HepG2 (cell line): Measurements from ENCODE around the gene CPXM2. TPM values are rescaled to one million over a fixed set of nuclear protein-coding genes. Genes with fewer than 3 reads are reported as not detected.

Source experiments
- ATAC-seq: fragments of 200-7000 bp; cut with Tn5 transposase; 3 replicates; pipeline ENCODE4 v1.9.1; 2020; ENCODE audit warnings: mild to moderate bottlenecking, moderate library complexity
- BruUV-seq: library from RNA; stranded (reverse); fragments of 400-500 nt; replicated peaks from 2 replicates; lab custom pipeline; 2021; lab: Mats Ljungman, UMichigan
- CTCF ChIA-PET: fragments of 300-600 bp; formaldehyde crosslinking; extraction: SDS; loops from one replicate; lab custom pipeline; 2021; ENCODE audit warnings: low total read pairs, inconsistent platforms, low intra/inter-chr PET ratio; lab: Yijun Ruan, JAX
- POLR2A ChIA-PET: fragments of 350-600 bp; sonication (Branson Sonifier 250); formaldehyde crosslinking; loops from one replicate; lab custom pipeline; 2020; ENCODE audit warnings: antibody characterized with exemption, inconsistent platforms; lab: Yijun Ruan, JAX
- DNase-seq: peaks from one replicate; pipeline ENCODE4 v3.0.0-alpha.2; 2015; ENCODE audit warnings: low spot score
- FAIRE-seq: peaks from 3 replicates; lab custom pipeline; 2011; peaks lifted over from hg19 to GRCh38; lab: Jason Lieb, UNC
- H2AFZ ChIP-seq: one replicate; pipeline ENCODE4 v1.6.1; 2011; ENCODE audit warnings: low read length, inconsistent platforms
- H3K27ac ChIP-seq: fragments of 300-600 bp; 3 replicates; pipeline ENCODE4 v1.8.0; 2011; ENCODE audit warnings: mixed run types, mild to moderate bottlenecking, mixed read lengths, low read length, inconsistent platforms; ENCODE audit not compliant: insufficient read depth; ENCODE audit errors: extremely low read length
- H3K27me3 ChIP-seq, 2 experiments: fragments of 200-600 bp in 1 of 2; 2 replicates in 1 of 2; 3 replicates in 1 of 2; pipeline versions ENCODE4 v1.6.0 to v1.8.0; 2011; ENCODE audit warnings: low read length in 2 of 2, mild to moderate bottlenecking in 2 of 2, moderate library complexity in 2 of 2, inconsistent platforms in 1 of 2; ENCODE audit not compliant: insufficient read depth in 2 of 2, control insufficient read depth in 1 of 2
- H3K36me3 ChIP-seq, 2 experiments: fragments of 200-600 bp in 1 of 2; replicated peaks in 1 of 2; 2 replicates in 1 of 2; 3 replicates in 1 of 2; pipeline versions ENCODE4 v1.5.1 to v1.8.0; 2011; ENCODE audit warnings: low read length in 2 of 2, inconsistent platforms in 1 of 2; ENCODE audit not compliant: insufficient read depth in 2 of 2, control insufficient read depth in 1 of 2
- H3K4me1 ChIP-seq: 2 replicates; pipeline ENCODE4 v1.5.1; 2012; ENCODE audit warnings: low read length, inconsistent platforms; ENCODE audit not compliant: insufficient read depth
- H3K4me2 ChIP-seq: 2 replicates; pipeline ENCODE4 v1.6.0; 2011; ENCODE audit warnings: low read depth, low read length, inconsistent platforms
- H3K4me3 ChIP-seq, 3 experiments: fragments of 200-600 bp in 1 of 3; sonication (generic), shearing (Covaris generic) in 1 of 3; replicated peaks in 1 of 3; 2 replicates each; pipeline ENCODE4 v1.5.1; 2011 to 2016; ENCODE audit warnings: low read length in 3 of 3, inconsistent platforms in 2 of 3, low read depth in 2 of 3, mild to moderate bottlenecking in 2 of 3, control low read depth in 1 of 3, mixed read lengths in 1 of 3; ENCODE audit not compliant: insufficient read depth in 1 of 3
- H3K79me2 ChIP-seq: one replicate; pipeline ENCODE4 v1.6.1; 2011; ENCODE audit warnings: low read length, inconsistent platforms; ENCODE audit not compliant: insufficient read depth
- H3K9ac ChIP-seq: 2 replicates; pipeline ENCODE4 v1.6.0; 2011; ENCODE audit warnings: mild to moderate bottlenecking, low read depth, low read length, inconsistent platforms; ENCODE audit not compliant: insufficient read depth
- H3K9me3 ChIP-seq: 2 replicates; pipeline ENCODE4 v1.5.1; 2012; ENCODE audit warnings: mild to moderate bottlenecking, low read length
- H4K20me1 ChIP-seq: 2 replicates; pipeline ENCODE4 v1.6.0; 2011; ENCODE audit warnings: inconsistent platforms, mild to moderate bottlenecking, low read length, moderate library complexity; ENCODE audit not compliant: insufficient read depth
- BRD4 ChIP-seq: sonication (generic); formaldehyde crosslinking; IDR thresholded peaks from 2 replicates; pipeline ENCODE4 v1.4.0; 2020; ENCODE audit warnings: missing genetic modification reagents
- JUND ChIP-seq: sonication (generic); formaldehyde crosslinking; IDR thresholded peaks from 2 replicates; pipeline ENCODE4 v1.8.0; 2022; ENCODE audit warnings: mild to moderate bottlenecking, missing genetic modification reagents
- MIXL1 ChIP-seq: IDR thresholded peaks from 2 replicates; pipeline ENCODE4 v1.6.1; 2016
- NCOA1 ChIP-seq: sonication (generic); formaldehyde crosslinking; IDR thresholded peaks from 2 replicates; pipeline ENCODE4 v1.9.0; 2021; ENCODE audit warnings: missing genetic modification reagents
- PRMT3 ChIP-seq: sonication (generic); formaldehyde crosslinking; IDR thresholded peaks from 2 replicates; pipeline ENCODE4 v1.8.1; 2022; ENCODE audit warnings: low read depth, mild to moderate bottlenecking, moderate library complexity, missing genetic modification reagents, borderline replicate concordance
- ZNF207 ChIP-seq: fragments of 450-650 bp; IDR thresholded peaks from 2 replicates; pipeline ENCODE4 v1.6.1; 2016; ENCODE audit warnings: antibody characterized with exemption, borderline replicate concordance
- ZNF496 ChIP-seq: sonication (generic); formaldehyde crosslinking; IDR thresholded peaks from 2 replicates; pipeline ENCODE4 v1.8.1; 2023; ENCODE audit warnings: mild to moderate bottlenecking, moderate library complexity, missing genetic modification reagents; ENCODE audit not compliant: insufficient replicate concordance
- WGBS: methylation state at CpG from one replicate; pipeline ENCODE4 v1.1.6; 2017; ENCODE audit warnings: low lambda C conversion rate; 5-methylcytosine and 5-hydroxymethylcytosine counted together
- in situ Hi-C: cut with HindIII; loops from 2 replicates; pipeline ENCODE4 v1.10.0; 2017; ENCODE audit warnings: low pct_unique_long_range_greater_than_20kb; ENCODE audit not compliant: extremely low pct_ligation_motif_present
- intact Hi-C: fragments of 100-400 bp; cut with micrococcal nuclease; formaldehyde crosslinking; loops from one replicate; pipeline ENCODE4 v1.10.0; 2022; ENCODE audit not compliant: unreplicated experiment
- polyA plus RNA-seq, 8 experiments: library from polyadenylated mRNA; depleted of rRNA in 3 of 8; stranded (reverse) in 7 of 8; unstranded in 1 of 8; fragments of >200 nt; fragmentation: Illumina TruSeq in 4 of 8; extraction: Trizol in 4 of 8; gene quantifications; 2 replicates each; pipeline versions ENCODE4 v1.2.1 to v1.2.3, GENCODE V29; 2011 to 2016; ENCODE audit warnings: low read depth in 4 of 8, missing spikeins in 1 of 8, mixed read lengths in 1 of 8; ENCODE audit not compliant: insufficient read depth in 1 of 8
- total RNA-seq, 5 experiments: library from RNA; depleted of rRNA; stranded (reverse); fragments of >200 nt; fragmentation: Illumina TruSeq; extraction: Trizol; gene quantifications; 2 replicates each; pipeline ENCODE4 v1.2.3, GENCODE V29; 2016; ENCODE audit warnings: low read depth in 1 of 5
- TF ChIP-seq, protein P1 (sequence below): sonication (generic); formaldehyde crosslinking; IDR thresholded peaks from 2 replicates; pipeline ENCODE4 v1.8.1; 2023; ENCODE audit warnings: missing genetic modification reagents, inconsistent platforms, borderline replicate concordance
- TF ChIP-seq, protein P2 (sequence below): sonication (generic); formaldehyde crosslinking; IDR thresholded peaks from 2 replicates; pipeline ENCODE4 v1.5.1; 2020; ENCODE audit warnings: mild to moderate bottlenecking, moderate library complexity, missing genetic modification reagents
- TF ChIP-seq, protein P3 (sequence below): sonication (generic); formaldehyde crosslinking; conservative IDR thresholded peaks from 2 replicates; pipeline ENCODE4 v1.4.0; 2020; ENCODE audit warnings: missing genetic modification reagents

CPXM2 gene
- total and polyA plus RNA-seq, 2 of the 13 experiments (the other 11 are each of a cell fraction or from before 2014, with no cell fraction given) = 0.03 TPM; not detected in 1

DNA sequence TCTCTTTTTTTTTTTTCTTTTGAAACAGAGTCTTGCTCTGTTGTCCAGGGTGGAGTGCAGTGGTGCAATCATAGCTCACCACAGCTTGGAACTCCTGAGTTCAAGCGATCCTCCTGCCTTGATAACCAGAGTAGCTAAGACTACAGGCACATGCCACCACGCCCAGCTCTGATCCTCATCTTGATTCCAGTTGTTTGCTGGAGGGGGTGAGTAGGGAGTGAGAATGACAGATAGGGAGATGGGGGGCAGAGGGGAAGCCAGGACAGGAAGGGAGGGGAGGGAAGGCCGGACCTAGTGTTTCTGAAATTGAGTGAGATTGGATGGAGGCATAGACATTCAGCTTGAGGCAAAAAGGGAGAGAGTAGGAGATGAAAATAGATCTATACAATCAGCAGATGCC is 25.2 kb upstream of the CPXM2 start:
- Histone ChIP-seq H3K36me3 (no peaks in the 10 kb centered on the region), H3K79me2 (no peaks in the 10 kb centered on the region), H3K4me3 (no peak overlapping the region), H2AFZ (no peak overlapping the region), H3K4me2 (no peak overlapping the region), H3K27me3 (peaks cover 2 to 22% of the 10 kb centered on the region in 2 experiments; a peak in 2 of 5 replicates), H4K20me1 (no peaks in the 10 kb centered on the region), H3K27ac (no peak overlapping the region), H3K4me1 (no peaks in the 10 kb centered on the region), H3K9me3 (no peaks in the 10 kb centered on the region), H3K9ac (no peak overlapping the region)
- whole genome bisulfite sequencing = 1% methylated on average over 3 of the region's 3 CpGs
- TF ChIP-seq, protein P1, sequence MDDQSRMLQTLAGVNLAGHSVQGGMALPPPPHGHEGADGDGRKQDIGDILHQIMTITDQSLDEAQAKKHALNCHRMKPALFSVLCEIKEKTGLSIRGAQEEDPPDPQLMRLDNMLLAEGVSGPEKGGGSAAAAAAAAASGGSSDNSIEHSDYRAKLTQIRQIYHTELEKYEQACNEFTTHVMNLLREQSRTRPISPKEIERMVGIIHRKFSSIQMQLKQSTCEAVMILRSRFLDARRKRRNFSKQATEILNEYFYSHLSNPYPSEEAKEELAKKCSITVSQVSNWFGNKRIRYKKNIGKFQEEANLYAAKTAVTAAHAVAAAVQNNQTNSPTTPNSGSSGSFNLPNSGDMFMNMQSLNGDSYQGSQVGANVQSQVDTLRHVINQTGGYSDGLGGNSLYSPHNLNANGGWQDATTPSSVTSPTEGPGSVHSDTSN (CRISPR knock-in tag) = no peak
- TF ChIP-seq ZNF207 = no peak
- no peak for TF ChIP-seq ZNF496 (CRISPR knock-in tag)
- no peak for TF ChIP-seq NCOA1 (CRISPR knock-in tag)
- no peak for TF ChIP-seq JUND (CRISPR knock-in tag)
- TF ChIP-seq, protein P2, sequence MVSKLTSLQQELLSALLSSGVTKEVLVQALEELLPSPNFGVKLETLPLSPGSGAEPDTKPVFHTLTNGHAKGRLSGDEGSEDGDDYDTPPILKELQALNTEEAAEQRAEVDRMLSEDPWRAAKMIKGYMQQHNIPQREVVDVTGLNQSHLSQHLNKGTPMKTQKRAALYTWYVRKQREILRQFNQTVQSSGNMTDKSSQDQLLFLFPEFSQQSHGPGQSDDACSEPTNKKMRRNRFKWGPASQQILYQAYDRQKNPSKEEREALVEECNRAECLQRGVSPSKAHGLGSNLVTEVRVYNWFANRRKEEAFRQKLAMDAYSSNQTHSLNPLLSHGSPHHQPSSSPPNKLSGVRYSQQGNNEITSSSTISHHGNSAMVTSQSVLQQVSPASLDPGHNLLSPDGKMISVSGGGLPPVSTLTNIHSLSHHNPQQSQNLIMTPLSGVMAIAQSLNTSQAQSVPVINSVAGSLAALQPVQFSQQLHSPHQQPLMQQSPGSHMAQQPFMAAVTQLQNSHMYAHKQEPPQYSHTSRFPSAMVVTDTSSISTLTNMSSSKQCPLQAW (CRISPR knock-in tag) = no peak
- no peak for TF ChIP-seq MIXL1 (CRISPR knock-in tag)
- TF ChIP-seq, protein P3, sequence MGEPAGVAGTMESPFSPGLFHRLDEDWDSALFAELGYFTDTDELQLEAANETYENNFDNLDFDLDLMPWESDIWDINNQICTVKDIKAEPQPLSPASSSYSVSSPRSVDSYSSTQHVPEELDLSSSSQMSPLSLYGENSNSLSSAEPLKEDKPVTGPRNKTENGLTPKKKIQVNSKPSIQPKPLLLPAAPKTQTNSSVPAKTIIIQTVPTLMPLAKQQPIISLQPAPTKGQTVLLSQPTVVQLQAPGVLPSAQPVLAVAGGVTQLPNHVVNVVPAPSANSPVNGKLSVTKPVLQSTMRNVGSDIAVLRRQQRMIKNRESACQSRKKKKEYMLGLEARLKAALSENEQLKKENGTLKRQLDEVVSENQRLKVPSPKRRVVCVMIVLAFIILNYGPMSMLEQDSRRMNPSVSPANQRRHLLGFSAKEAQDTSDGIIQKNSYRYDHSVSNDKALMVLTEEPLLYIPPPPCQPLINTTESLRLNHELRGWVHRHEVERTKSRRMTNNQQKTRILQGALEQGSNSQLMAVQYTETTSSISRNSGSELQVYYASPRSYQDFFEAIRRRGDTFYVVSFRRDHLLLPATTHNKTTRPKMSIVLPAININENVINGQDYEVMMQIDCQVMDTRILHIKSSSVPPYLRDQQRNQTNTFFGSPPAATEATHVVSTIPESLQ (CRISPR knock-in tag) = no peak
- no peak for TF ChIP-seq BRD4 (CRISPR knock-in tag)
- TF ChIP-seq PRMT3 = no peak
- FAIRE-seq (no peak), ATAC-seq (no peak), DNase-seq (no peak)
- intact Hi-C loops (no loop called here), in situ Hi-C loops (no loop called here)
- CTCF ChIA-PET = no interaction called here
- POLR2A ChIA-PET = no interaction called here
- BruUV-seq = no TSS peak
